Peyer's patch (tissue), 4 donors: ENCODE data around the gene ITSN2. TPM values are rescaled to one million over a fixed set of nuclear protein-coding genes. Genes with fewer than 3 reads are reported as not detected.

Source experiments
- DNase-seq, 3 donors: peaks; one replicate each; pipeline ENCODE4 v3.0.0-alpha.2; 2017 to 2019
- H3K27ac ChIP-seq, 4 donors: fragments of 200-600 bp; sonication (generic); one replicate each; pipeline ENCODE4 v1.5.1; 2016 to 2019
- H3K27me3 ChIP-seq, 2 donors: fragments of 200-600 bp; sonication (generic); one replicate each; pipeline ENCODE4 v1.5.1; 2019
- H3K36me3 ChIP-seq, 3 donors: fragments of 200-600 bp; sonication (generic); one replicate each; pipeline ENCODE4 v1.5.1; 2016 to 2019
- H3K4me1 ChIP-seq, 4 donors: fragments of 200-600 bp; sonication (generic); one replicate each; pipeline ENCODE4 v1.5.1; 2016 to 2019
- H3K4me3 ChIP-seq, 4 donors: fragments of 200-600 bp; sonication (generic); 1 replicate in 3 of 4; 2 replicates in 1 of 4; pipeline ENCODE4 v1.5.1; 2016 to 2019; ENCODE audit warnings: mild to moderate bottlenecking in 1 of 4
- H3K9me3 ChIP-seq, 4 donors: fragments of 200-600 bp; sonication (generic); one replicate each; pipeline ENCODE4 v1.5.1; 2016 to 2019; ENCODE audit warnings: mild to moderate bottlenecking in 1 of 4
- POLR2A ChIP-seq, 2 donors: fragments of 450-650 bp; IDR thresholded peaks; one replicate each; pipeline ENCODE4 v1.5.1; 2017; ENCODE audit warnings: antibody characterized with exemption in 2 of 2, mild to moderate bottlenecking in 2 of 2, moderate library complexity in 2 of 2
- total RNA-seq, 4 donors: library from RNA; depleted of rRNA; stranded (reverse); fragments of >200 nt; gene quantifications; one replicate each; pipeline ENCODE4 v1.1.0, GENCODE V29; 2016
- TF ChIP-seq, protein P1 (sequence below), 6 experiments: fragments of 450-650 bp in 4 of 6; fragments of 200-600 bp in 2 of 6; sonication (generic) in 1 of 6; IDR thresholded peaks; one replicate each; pipeline ENCODE4 v1.5.1; 2017 to 2019; ENCODE audit warnings: antibody characterized with exemption in 6 of 6, mild to moderate bottlenecking in 3 of 6, moderate library complexity in 1 of 6

The ITSN2 gene
- total RNA-seq, 4 donors from 2014 or later, result 35.6 to 112 (median 46.4) TPM

GRCh38 chr2:24272161-24272802, 88.1 kb downstream of the ITSN2 start:
- TF ChIP-seq, protein P1, sequence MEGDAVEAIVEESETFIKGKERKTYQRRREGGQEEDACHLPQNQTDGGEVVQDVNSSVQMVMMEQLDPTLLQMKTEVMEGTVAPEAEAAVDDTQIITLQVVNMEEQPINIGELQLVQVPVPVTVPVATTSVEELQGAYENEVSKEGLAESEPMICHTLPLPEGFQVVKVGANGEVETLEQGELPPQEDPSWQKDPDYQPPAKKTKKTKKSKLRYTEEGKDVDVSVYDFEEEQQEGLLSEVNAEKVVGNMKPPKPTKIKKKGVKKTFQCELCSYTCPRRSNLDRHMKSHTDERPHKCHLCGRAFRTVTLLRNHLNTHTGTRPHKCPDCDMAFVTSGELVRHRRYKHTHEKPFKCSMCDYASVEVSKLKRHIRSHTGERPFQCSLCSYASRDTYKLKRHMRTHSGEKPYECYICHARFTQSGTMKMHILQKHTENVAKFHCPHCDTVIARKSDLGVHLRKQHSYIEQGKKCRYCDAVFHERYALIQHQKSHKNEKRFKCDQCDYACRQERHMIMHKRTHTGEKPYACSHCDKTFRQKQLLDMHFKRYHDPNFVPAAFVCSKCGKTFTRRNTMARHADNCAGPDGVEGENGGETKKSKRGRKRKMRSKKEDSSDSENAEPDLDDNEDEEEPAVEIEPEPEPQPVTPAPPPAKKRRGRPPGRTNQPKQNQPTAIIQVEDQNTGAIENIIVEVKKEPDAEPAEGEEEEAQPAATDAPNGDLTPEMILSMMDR (IDR thresholded peaks at IDR 0.05), result no peak
- TF ChIP-seq POLR2A (IDR thresholded peaks at IDR 0.05), result no peak
- Histone ChIP-seq H3K4me3 (no peak overlapping the region), H3K4me1 (no peaks in the 10 kb centered on the region), H3K9me3 (no peaks in the 10 kb centered on the region), H3K36me3 (peaks cover 0 to 61% (median 0%) of the 10 kb centered on the region in 3 donors), H3K27ac (no peak overlapping the region), H3K27me3 (no peaks in the 10 kb centered on the region)
- DNase-seq, result no peak

DNA sequence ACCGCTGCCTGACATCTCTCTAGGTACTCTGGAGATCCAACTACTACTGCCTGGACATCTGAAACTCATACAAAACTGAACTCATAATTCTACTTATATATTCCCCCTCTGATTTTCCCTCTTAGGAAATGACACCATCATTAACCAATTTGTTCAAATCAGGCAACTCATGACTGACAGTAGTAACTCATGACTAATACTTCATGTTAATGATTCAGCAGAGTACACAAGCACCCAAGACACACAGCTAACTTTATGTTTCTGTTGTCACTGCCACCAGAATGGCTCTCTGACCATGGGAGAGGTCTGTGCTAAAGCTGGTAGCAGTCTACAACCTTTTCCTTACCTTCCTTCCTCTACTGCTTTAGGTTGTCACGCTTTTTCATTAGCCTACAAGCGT, 91.1 kb downstream of the ITSN2 start:
- no peak for TF ChIP-seq POLR2A (IDR thresholded peaks at IDR 0.05)
- TF ChIP-seq, protein P1 (IDR thresholded peaks at IDR 0.05), result no peak
- no peaks in the 10 kb centered on the region for H3K4me1 ChIP-seq
- no peaks in the 10 kb centered on the region for H3K27me3 ChIP-seq
- peaks cover 0 to 62% (median 0%) of the 10 kb centered on the region in 3 donors for H3K36me3 ChIP-seq
- no peak overlapping the region for H3K27ac ChIP-seq
- no peaks in the 10 kb centered on the region for H3K9me3 ChIP-seq
- no peak overlapping the region for H3K4me3 ChIP-seq
- DNase-seq, result no peak

DNA sequence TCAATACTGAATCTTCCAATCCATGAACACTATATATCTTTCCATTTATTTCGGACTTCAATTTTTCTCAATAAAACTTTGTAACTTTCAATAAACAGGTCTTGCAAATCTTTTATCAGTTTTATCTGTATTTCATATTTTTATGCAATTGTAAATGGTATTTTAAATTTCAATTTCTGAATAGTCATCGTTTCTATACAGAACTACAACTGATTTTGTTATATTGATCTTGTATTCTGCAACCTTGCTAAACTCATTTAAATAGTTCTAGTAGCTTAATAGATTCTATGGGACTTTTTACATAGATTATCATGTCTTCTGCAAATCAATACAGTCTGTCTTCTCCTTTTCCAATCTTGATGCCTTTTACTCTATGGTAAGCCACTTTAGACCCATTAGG, 95.1 kb downstream of the ITSN2 start:
- no peaks in the 10 kb centered on the region for H3K4me1 ChIP-seq
- H3K27ac ChIP-seq, result no peak overlapping the region
- peaks cover 0 to 55% (median 0%) of the 10 kb centered on the region in 3 donors for H3K36me3 ChIP-seq
- H3K27me3 ChIP-seq, result no peaks in the 10 kb centered on the region
- no peak for TF ChIP-seq POLR2A (IDR thresholded peaks at IDR 0.05)
- TF ChIP-seq, protein P1 (IDR thresholded peaks at IDR 0.05), result no peak
- H3K9me3 ChIP-seq, result no peaks in the 10 kb centered on the region
- no peak for DNase-seq
- no peak overlapping the region for H3K4me3 ChIP-seq

GRCh38 chr2:24262421-24262970, 97.8 kb downstream of the ITSN2 start:
- H3K36me3 ChIP-seq, result peaks cover 0 to 49% (median 0%) of the 10 kb centered on the region in 3 donors

GRCh38 chr2:24261441-24261840, 98.9 kb downstream of the ITSN2 start:
- Histone ChIP-seq H3K4me1 (no peaks in the 10 kb centered on the region), H3K9me3 (no peaks in the 10 kb centered on the region), H3K36me3 (peaks cover 0 to 55% (median 0%) of the 10 kb centered on the region in 3 donors), H3K27ac (no peak overlapping the region), H3K27me3 (no peaks in the 10 kb centered on the region), H3K4me3 (no peak overlapping the region)
- no peak for DNase-seq
- TF ChIP-seq, protein P1 (IDR thresholded peaks at IDR 0.05), result no peak
- TF ChIP-seq POLR2A (IDR thresholded peaks at IDR 0.05), result no peak

More at GRCh38 chr2:24262421-24262970, 97.8 kb downstream of the ITSN2 start:
- DNase-seq, result no peak
- Histone ChIP-seq H3K4me1 (no peaks in the 10 kb centered on the region), H3K4me3 (no peak overlapping the region), H3K27me3 (no peaks in the 10 kb centered on the region), H3K27ac (no peak overlapping the region), H3K9me3 (no peaks in the 10 kb centered on the region)
- TF ChIP-seq, protein P1 (IDR thresholded peaks at IDR 0.05), result no peak
- TF ChIP-seq POLR2A (IDR thresholded peaks at IDR 0.05), result no peak
